UCSD-AML1 (cell line): ENCODE results near the gene SLC24A4.

Source experiments
- DNase-seq: peaks from one replicate; lab custom pipeline; 2025; ENCODE audit not compliant: unreplicated experiment; lab: John Stamatoyannopoulos, UW

Gene SLC24A4

DNA sequence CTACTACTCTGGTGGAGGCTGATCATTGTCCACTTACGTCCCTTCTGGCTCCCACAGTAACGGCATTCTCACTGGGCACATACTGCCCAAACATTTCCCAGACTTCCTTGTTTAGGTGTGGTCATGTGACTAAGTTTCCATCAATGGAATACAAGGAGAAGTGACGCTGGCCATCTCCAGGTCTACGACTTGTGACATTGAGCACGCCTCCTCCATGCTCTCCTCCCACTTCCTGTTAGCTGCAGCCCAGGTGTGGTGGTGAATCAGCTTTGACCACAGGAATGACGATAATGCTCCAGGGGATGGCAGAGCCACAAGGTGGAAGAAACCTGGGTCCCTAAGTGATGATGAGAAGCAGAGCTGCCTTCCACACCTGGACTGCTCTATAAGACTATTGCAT is 6.0 kb upstream of the SLC24A4 start:
- no peak for DNase-seq

GRCh38 chr14:92317511-92317910 is 5.5 kb upstream of the SLC24A4 start:
- no peak for DNase-seq

DNA sequence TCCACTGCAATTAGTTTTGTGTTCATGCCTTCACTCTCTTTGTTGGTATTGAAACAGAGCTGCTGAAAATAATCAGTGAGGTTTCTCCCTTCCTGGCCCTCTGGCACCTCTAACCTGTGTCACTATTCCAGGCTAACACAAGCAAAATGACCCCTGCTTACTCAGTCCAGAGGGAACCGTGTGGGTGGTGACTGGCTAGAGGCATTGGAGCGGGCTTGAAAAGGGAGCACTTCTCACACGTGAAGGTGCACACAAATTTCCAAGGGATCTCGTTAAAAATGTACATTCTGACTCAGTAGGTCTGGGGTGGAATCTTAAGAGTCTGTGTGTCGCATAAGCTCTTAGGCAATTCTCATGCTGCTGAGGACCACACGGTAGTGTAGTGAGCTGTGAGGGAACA is 1.3 kb upstream of the SLC24A4 start:
- DNase-seq: no peak

GRCh38 chr14:92322516-92322915 is 449 bp upstream of the SLC24A4 start:
- DNase-seq: no peak

GRCh38 chr14:92323916-92324818 is 1.2 kb downstream of the SLC24A4 start:
- no peak for DNase-seq

DNA sequence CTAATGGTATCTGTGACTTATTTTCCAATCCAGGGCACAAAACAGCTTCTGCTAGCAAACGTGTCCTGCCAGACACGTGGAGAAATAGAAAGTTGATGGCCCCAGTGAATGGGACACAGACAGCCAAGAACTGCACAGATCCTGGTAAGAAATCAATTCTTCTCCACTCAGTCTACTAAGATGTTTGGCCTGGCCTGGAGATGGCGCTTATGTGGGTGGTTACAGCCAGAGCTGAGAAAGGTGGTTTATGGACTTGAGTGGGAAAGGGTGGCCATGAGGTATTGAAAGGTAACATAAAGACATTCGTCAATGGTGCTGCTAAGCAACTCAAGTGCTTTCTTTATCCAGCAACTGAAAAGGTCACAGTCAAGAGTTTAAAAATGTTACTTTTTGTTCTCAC is 2.9 kb downstream of the SLC24A4 start:
- no peak for DNase-seq

- peak; percentile 18 for DNase-seq
Observed at GRCh38 chr14:92328664-92329255, 5.8 kb downstream of the SLC24A4 start.

DNA sequence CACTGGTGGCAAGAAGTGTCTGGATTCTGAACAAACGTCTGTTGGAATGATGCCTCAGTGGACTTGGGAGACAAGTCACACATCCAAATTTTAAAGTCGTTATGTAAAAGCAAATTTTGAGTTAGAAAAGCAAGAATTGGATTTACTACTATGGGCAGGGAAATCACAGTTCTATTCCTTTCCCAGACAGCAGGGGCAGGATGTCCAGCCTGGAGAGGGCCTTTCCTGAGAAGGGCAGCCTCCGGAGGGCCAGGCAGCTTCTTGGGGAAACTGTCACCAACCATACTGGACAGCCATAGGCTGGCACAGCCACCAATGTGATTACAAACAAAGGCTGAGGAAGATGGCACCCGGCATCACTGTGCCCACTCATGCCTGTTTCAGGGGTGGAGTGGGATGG is 11.1 kb downstream of the SLC24A4 start:
- DNase-seq: no peak

DNA sequence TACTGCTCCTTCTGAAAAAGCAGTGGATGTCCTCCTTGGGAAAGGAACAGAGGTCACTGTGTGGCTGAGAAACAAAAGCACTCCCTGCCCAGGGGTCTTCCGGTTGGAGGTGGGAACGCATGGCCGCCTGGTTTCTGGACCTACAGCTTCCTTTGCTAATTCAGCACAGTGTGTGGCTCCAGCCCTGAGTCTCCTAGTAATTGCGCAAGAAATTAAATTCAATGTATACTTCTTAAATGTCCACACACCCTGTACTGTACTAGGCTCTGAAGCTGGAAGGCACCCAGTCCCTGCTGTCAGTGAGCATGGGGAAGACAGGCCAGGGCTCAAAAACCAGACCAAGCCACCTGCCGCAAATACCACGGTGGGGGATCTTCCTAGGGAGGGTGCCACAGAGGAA is 13.4 kb downstream of the SLC24A4 start:
- no peak for DNase-seq

GRCh38 chr14:92339426-92339825 is 16.5 kb downstream of the SLC24A4 start:
- DNase-seq: no peak

- no peak for DNase-seq
Observed at GRCh38 chr14:92340071-92340470, 17.1 kb downstream of the SLC24A4 start.

DNA sequence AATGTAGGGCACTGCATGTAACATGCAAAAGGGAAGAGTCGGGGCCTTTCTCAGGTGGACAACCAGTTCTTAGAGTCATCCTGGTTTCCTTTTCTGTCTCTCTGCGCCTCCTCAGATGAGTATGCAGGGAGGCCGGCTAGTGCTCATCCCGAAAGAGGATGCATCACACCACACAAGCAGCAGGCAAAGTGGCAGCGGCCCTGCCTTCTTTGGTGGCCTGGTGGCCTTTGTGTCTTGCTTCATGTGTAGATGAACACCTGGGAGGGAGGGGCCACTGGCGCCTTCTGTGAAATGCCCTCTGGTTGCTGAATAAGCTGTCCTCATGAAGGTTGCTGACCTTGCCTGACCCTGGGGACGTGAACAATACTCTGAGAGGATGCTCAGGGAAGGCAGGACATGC is 18.0 kb downstream of the SLC24A4 start:
- no peak for DNase-seq

GRCh38 chr14:92341791-92342190 is 18.8 kb downstream of the SLC24A4 start:
- DNase-seq: no peak

DNA sequence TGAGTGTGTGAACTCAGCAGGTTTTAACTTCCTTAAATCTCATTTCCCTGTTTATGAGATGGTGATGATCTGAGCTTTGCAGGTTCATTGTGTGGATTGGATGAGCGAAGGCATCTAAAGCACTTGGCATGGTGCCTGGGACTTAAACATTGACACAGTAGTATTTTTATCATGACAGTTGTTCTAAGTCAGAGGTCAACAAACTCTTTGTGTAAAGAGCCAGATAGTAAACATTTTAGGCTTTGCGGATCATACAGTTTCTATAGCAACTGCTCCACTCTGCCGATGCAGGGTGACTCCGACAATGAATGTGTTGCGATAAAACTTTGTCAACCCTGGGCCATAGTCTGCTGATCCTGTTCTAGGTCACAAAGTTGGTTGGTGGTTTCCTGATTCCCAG is 25.2 kb downstream of the SLC24A4 start:
- no peak for DNase-seq

- no peak for DNase-seq
Observed at GRCh38 chr14:92351750-92352149, 28.8 kb downstream of the SLC24A4 start.

GRCh38 chr14:92352158-92352985 is 29.4 kb downstream of the SLC24A4 start:
- peak; percentile 27 for DNase-seq

- DNase-seq: no peak
Observed at GRCh38 chr14:92353447-92353846, 30.5 kb downstream of the SLC24A4 start.

DNA sequence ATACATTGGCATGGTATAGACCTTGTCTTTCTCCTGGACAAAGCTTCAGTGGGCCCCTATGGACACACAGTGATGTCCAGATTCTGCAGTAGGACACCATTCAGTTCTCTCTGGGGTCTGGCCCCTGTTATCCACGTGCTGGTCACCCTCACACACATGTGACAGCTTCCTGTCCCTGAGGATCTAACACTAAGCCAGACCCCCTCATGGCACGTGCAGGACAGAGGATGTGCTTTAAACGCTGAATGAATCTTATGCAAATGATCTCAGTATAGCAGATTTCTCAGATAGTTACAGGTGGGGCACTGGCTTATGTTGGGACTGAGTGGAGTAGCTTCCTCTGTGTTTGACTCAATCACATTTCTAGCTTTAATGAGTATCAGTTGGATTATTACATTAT is 33.7 kb downstream of the SLC24A4 start:
- DNase-seq: no peak

- no peak for DNase-seq
Observed at GRCh38 chr14:92360651-92361370, 37.8 kb downstream of the SLC24A4 start.

DNA sequence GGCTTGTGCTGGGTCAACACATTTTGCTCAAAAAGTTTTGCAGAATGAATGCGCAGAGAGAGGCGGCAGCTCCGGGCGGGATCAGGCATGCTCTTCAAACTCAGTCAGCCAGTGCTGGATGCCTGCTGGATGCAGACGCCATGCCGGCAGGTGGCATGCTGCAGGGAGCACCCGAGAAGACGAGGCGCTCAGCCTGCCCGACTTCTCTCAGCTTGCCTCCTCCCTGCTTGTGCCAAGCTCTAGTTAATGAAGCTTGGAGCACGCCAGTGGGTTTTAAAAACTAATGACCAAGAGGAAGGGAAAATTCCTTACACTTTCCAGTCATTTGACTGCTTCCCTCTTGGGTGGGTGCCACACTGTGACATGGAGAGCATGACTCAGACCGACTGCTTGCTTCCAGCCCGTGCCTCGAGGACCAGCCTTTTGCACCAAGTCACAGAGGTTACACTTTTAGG is 39.8 kb downstream of the SLC24A4 start:
- no peak for DNase-seq

- no peak for DNase-seq
Observed at GRCh38 chr14:92366237-92366636, 43.3 kb downstream of the SLC24A4 start.
